Effector CD4-positive, alpha-beta T cell (primary cell): ENCODE measurements around the gene TBXA2R.
"Not testable (repeated sequence)": the region's sequence is repeated elsewhere in the genome, so short reads cannot be mapped to it uniquely, and the experiment has no call there.

ENCODE experiments used
- DNase-seq: peaks from one replicate; pipeline ENCODE4 v3.0.0-alpha.2; 2020

TBXA2R gene

GRCh38 chr19:3638208-3639193 lies 31.8 kb upstream of the TBXA2R start:
- no peak for DNase-seq

GRCh38 chr19:3637621-3638020 lies 30.9 kb upstream of the TBXA2R start:
- DNase-seq = no peak

GRCh38 chr19:3636962-3637361 lies 30.3 kb upstream of the TBXA2R start:
- DNase-seq = no peak

GRCh38 chr19:3636506-3636905 lies 29.8 kb upstream of the TBXA2R start:
- no peak for DNase-seq

GRCh38 chr19:3634496-3635045 lies 27.9 kb upstream of the TBXA2R start:
- no peak for DNase-seq

- DNase-seq = no peak
Measured at GRCh38 chr19:3633559-3633988, 26.9 kb upstream of the TBXA2R start.

- DNase-seq = no peak
Measured at GRCh38 chr19:3632739-3633558, 26.3 kb upstream of the TBXA2R start.

GRCh38 chr19:3632098-3632497 lies 25.4 kb upstream of the TBXA2R start:
- DNase-seq = no peak

- DNase-seq = no peak
Measured at GRCh38 chr19:3631053-3631861, 24.6 kb upstream of the TBXA2R start.

GRCh38 chr19:3628766-3629165 lies 22.1 kb upstream of the TBXA2R start:
- not testable (repeated sequence) for DNase-seq

- no peak for DNase-seq
Measured at GRCh38 chr19:3627351-3627723, 20.7 kb upstream of the TBXA2R start.

GRCh38 chr19:3626473-3627350 lies 20.0 kb upstream of the TBXA2R start, which contains the start of gene CACTIN:
Gene CACTIN, minus strand, starts transcription at chr19:3626790. Its CDS starts 28 bp downstream, at chr19:3626762.
- DNase-seq = peak; percentile 98

GRCh38 chr19:3625996-3626472 lies 19.4 kb upstream of the TBXA2R start:
- peak; percentile 14 for DNase-seq

GRCh38 chr19:3623716-3624115 lies 17.0 kb upstream of the TBXA2R start:
- no peak for DNase-seq

GRCh38 chr19:3622224-3622623 lies 15.5 kb upstream of the TBXA2R start:
- no peak for DNase-seq

GRCh38 chr19:3621689-3622088 lies 15.0 kb upstream of the TBXA2R start:
- DNase-seq = no peak

GRCh38 chr19:3620817-3621547 lies 14.3 kb upstream of the TBXA2R start:
- DNase-seq = no peak

GRCh38 chr19:3620145-3620816 lies 13.6 kb upstream of the TBXA2R start:
- DNase-seq = no peak

- no peak for DNase-seq
Measured at GRCh38 chr19:3619631-3620012, 12.9 kb upstream of the TBXA2R start.
